Activated CD4-positive, alpha-beta T cell treated with anti-CD3 and anti-CD28 coated beads for 36 hours (primary cell): ENCODE measurements around the gene UBE3B. TPM values are rescaled to one million over a fixed set of nuclear protein-coding genes. Genes with fewer than 3 reads are reported as not detected.

ENCODE experiments used
- ATAC-seq: fragments of 200-7000 bp; cut with Tn5 transposase; one replicate; pipeline ENCODE4 v1.10.0; 2021; ENCODE audit warnings: mild to moderate bottlenecking, moderate library complexity
- CTCF ChIA-PET: fragments of 350-600 bp; sonication (Branson Sonifier 250); formaldehyde crosslinking; loops from one replicate; lab custom pipeline; 2021; ENCODE audit warnings: antibody characterized with exemption; lab: Charles Lee
- POLR2A ChIA-PET: fragments of 350-600 bp; sonication (Branson Sonifier 250); formaldehyde crosslinking; loops from one replicate; lab custom pipeline; 2021; ENCODE audit warnings: antibody characterized with exemption, inconsistent platforms; lab: Charles Lee
- DNase-seq: peaks from one replicate; pipeline ENCODE4 v3.0.0-alpha.2; 2020
- H3K27ac Mint-ChIP-seq: one replicate; pipeline ENCODE4 v1.8.0; 2021; ENCODE audit warnings: mixed read lengths
- H3K27me3 Mint-ChIP-seq: one replicate; pipeline ENCODE4 v1.8.0; 2021; ENCODE audit warnings: mixed read lengths
- H3K36me3 Mint-ChIP-seq: one replicate; pipeline ENCODE4 v1.8.0; 2021; ENCODE audit warnings: low read depth, mixed read lengths
- H3K4me1 Mint-ChIP-seq: one replicate; pipeline ENCODE4 v1.8.0; 2021; ENCODE audit warnings: mixed read lengths
- H3K4me3 Mint-ChIP-seq: one replicate; pipeline ENCODE4 v1.8.0; 2021; ENCODE audit warnings: mild to moderate bottlenecking, moderate library complexity, mixed read lengths
- H3K9me3 Mint-ChIP-seq: one replicate; pipeline ENCODE4 v1.8.0; 2021; ENCODE audit warnings: low read depth, mixed read lengths
- intact Hi-C, 2 experiments: fragments of 100-400 bp; cut with DNase I in 1 of 2; cut with micrococcal nuclease in 1 of 2; formaldehyde crosslinking; loops; one replicate each; pipeline versions ENCODE4 v1.14.2 to v1.15.1; 2022 to 2024; cut with DNase I, micrococcal nuclease
- total RNA-seq, 2 experiments: library from RNA; stranded (reverse); gene quantifications; one replicate each; pipeline ENCODE4 v1.2.3, GENCODE V29; 2021

Gene UBE3B
- total RNA-seq, 2 experiments from 2014 or later = 25.7 to 27.2 TPM

DNA sequence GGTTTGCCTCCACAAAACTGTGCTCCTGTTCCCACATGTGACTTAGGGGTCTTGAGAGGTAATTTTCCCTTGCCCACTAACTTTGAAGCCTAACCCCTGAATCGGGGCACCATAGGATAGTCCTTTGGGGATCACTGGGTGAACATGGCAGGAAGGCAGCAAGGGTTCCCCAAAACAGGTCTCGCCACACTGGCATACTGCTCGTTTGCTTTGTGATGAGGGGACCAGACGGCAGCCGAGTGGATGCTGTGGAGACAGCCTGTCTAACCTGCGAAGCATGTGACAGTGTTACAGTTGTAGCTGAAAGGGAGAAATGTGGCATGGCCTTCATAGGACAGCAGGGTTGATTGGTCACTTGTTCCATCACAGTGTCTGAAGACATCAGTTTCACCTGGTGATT lies 42.4 kb downstream of the UBE3B start:
- Mint-ChIP-seq H3K36me3 (peaks cover 44% of the 10 kb centered on the region), H3K27ac (no peak overlapping the region), H3K4me1 (no peaks in the 10 kb centered on the region), H3K4me3 (no peak overlapping the region), H3K9me3 (no peaks in the 10 kb centered on the region), H3K27me3 (no peaks in the 10 kb centered on the region)
- ATAC-seq (no peak), DNase-seq (no peak)
- intact Hi-C loops = loop anchor here (2.0 to 5.0 kb wide), 2 partner anchors 78 to 325 kb away; no protein-coding TSS in a partner anchor
- ChIA-PET CTCF (interaction anchor here (0.6 to 2.8 kb wide), 10 partner anchors 15 to 326 kb away, joined by 3 to 11 read pairs (median 5); no protein-coding TSS in a partner anchor), POLR2A (no interaction called here)

DNA sequence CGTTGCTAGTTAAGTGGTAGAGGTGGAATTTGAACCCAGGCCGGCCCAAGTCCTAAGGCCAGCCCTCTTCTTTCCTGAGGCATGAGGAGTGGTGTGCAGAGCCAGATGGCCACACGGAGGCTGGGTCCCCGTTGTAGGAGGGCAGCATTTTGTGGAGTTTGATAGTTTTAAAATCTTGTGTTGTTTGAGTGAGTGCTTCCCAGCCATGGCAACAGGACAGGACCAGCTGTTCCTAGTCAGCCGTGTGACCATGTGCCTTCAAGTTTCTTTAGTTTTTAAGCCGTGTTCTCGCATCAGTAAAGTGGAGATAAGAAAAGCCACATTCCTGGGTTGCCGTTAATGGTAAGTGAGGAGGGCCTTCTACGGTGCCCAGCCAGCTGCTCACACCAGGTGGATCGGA lies 44.4 kb downstream of the UBE3B start:
- intact Hi-C loops = no loop called here
- no peak for ATAC-seq
- ChIA-PET CTCF (interaction anchor here (1.1 kb wide), 1 partner anchor 19 kb away, joined by 3 read pairs; no protein-coding TSS in a partner anchor), POLR2A (no interaction called here)
- Mint-ChIP-seq H3K4me1 (no peaks in the 10 kb centered on the region), H3K36me3 (peaks cover 40% of the 10 kb centered on the region), H3K27me3 (no peaks in the 10 kb centered on the region), H3K4me3 (no peak overlapping the region), H3K9me3 (no peaks in the 10 kb centered on the region), H3K27ac (no peak overlapping the region)
- no peak for DNase-seq

DNA sequence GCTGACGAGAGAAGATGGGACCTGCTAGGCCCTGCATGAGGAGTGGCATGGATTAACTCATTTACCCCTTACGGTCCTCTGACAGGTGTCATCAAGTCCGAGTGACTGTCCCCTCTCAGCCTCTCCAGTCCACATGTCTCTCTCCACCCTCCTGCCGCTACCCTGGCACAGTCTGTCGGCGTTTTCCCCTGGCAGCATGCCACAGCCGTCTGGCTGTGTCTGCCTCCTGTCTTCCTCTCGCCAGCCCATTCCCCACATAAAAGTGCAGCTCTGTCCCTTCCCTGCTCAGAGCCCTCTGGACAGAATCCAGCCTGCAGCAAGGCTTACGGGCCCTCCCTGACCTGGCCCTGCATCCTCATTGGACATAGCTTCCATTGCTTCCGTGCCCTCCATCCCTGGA lies 45.6 kb downstream of the UBE3B start:
- Mint-ChIP-seq H3K4me3 (no peak overlapping the region), H3K4me1 (no peaks in the 10 kb centered on the region), H3K27ac (no peak overlapping the region), H3K27me3 (no peaks in the 10 kb centered on the region), H3K36me3 (peaks cover 33% of the 10 kb centered on the region), H3K9me3 (no peaks in the 10 kb centered on the region)
- intact Hi-C loops = no loop called here
- ATAC-seq = no peak
- DNase-seq = no peak
- CTCF ChIA-PET = interaction anchor here (0.6 to 1.5 kb wide), 4 partner anchors 22 to 252 kb away, joined by 3 to 6 read pairs (median 4); no protein-coding TSS in a partner anchor
- POLR2A ChIA-PET = no interaction called here

DNA sequence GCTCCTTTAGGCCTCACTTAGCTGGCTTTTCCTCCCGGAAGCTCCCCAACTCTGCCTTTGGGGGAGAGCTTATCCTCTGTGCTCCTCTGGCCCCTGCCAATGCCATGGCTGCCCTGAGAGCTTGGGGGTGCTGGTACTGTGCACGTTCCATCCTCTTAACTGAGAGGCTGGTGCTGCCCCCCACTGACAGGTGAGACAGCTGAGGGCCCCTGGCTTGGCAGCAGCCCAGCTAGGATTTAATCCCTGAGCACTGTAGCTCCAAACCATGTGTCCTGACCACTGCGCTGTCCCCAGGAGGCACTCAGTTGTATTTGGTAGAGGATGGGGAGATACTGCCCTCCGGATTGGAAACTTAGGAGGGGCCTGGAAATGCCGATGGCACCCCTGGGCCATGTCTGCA lies 46.1 kb downstream of the UBE3B start:
- ChIA-PET CTCF (interaction anchor here (0.6 to 1.5 kb wide), 5 partner anchors 29 to 252 kb away, joined by 3 to 6 read pairs (median 4); no protein-coding TSS in a partner anchor), POLR2A (no interaction called here)
- Mint-ChIP-seq H3K27ac (no peak overlapping the region), H3K4me3 (no peak overlapping the region), H3K36me3 (peaks cover 28% of the 10 kb centered on the region), H3K9me3 (no peaks in the 10 kb centered on the region), H3K4me1 (no peaks in the 10 kb centered on the region), H3K27me3 (no peaks in the 10 kb centered on the region)
- no peak for DNase-seq
- intact Hi-C loops = no loop called here
- no peak for ATAC-seq

DNA sequence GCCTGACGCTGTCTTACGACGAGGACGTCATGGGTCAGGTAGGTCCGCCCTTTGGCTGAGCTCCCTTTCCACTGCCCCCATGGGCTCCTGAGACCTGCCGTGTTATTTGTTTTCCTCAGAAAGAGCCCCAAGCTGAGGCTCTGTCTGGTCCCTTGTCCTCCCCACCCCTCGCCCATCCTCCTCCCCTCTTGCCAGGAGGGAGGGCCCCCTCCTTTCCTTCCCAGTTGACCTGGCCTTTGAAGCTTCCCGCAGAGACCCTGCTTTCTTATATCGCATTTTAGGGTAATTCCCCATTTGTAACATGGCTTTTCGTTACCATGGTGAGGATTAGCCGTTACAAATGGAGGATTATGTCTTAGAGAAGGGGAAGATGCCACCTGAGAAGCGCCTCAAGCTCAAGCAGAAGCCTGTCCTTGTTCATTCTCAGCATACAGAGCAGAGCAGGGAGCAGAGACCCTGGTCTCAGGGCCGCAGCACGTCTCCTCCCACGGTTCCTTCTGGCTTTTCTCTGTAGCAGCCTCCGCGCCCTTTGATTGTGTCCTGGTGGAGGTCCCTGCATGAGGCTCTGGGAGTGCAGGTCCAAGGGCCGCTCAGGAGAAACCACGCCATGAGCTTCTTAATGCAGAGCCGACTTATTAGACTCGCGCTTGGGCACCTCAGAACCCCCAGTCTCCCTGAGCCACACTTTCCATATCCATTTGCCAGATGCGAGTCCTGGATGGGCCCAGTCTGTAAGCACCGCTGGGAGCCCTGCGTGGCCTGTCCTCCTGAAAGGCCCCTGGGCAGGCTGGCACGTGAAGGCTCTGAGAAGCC lies 47.2 kb downstream of the UBE3B start:
- ChIA-PET POLR2A (no interaction called here), CTCF (interaction anchor here (0.6 to 1.5 kb wide), 4 partner anchors 8 to 733 kb away, joined by 3 to 5 read pairs (median 4); no protein-coding TSS in a partner anchor)
- H3K27ac Mint-ChIP-seq = no peak overlapping the region
- H3K27me3 Mint-ChIP-seq = no peaks in the 10 kb centered on the region
- H3K4me1 Mint-ChIP-seq = no peaks in the 10 kb centered on the region
- no peak overlapping the region for H3K4me3 Mint-ChIP-seq
- no peaks in the 10 kb centered on the region for H3K9me3 Mint-ChIP-seq
- no peak for DNase-seq
- no peak for ATAC-seq
- H3K36me3 Mint-ChIP-seq = peaks cover 23% of the 10 kb centered on the region
- intact Hi-C loops = no loop called here

DNA sequence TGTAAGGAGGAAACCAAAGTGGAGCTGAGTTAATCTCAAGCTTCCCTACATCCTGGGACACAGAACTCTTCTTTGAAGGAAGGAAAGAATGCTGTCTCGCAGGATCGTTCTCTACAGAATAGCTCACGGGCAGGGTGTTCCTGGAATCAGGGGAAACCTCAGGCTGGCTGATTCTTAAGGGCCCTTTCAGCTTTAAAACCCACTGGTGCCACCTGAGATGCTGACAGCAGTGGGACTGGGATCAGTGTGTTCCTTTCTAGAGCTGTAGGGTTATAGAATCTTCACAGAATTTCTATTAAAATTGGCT lies 47.8 kb downstream of the UBE3B start:
- intact Hi-C loops = no loop called here
- Mint-ChIP-seq H3K4me1 (no peaks in the 10 kb centered on the region), H3K4me3 (no peak overlapping the region), H3K9me3 (no peaks in the 10 kb centered on the region), H3K36me3 (peaks cover 25% of the 10 kb centered on the region), H3K27me3 (no peaks in the 10 kb centered on the region), H3K27ac (no peak overlapping the region)
- ChIA-PET POLR2A (no interaction called here), CTCF (interaction anchor here (0.7 kb wide), 1 partner anchor 8 kb away, joined by 3 read pairs; no protein-coding TSS in a partner anchor)
- DNase-seq = no peak
- no peak for ATAC-seq

DNA sequence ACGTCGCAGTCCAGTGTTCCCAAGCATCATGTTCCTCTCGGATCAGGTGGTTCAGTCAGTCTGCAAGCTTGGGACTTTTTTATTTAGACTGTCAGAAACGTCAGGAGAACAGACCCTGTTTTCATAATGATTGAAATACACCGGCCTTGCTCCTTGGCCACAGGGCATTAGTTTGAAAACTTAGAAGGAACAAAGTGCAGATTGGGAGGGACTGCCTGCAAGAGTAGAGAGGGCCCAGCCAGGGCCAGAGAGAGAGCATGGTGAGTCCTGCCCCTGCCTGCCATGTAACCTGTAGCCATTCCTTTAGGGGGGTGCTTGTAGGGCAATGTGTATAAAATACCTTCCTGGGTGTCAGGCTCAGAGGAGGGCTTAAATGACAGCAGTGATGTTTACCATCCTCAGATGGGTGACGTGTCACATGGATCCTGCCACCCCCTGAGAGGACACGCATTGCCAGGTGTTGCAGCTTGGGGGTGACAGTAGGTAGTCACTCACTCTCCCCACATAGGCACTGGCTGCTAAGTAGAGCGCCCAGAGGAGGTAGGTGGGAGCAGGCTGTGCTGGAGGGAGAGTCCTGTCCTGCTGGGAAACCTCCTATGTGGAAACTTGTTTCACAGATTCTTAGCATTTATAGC lies 50.2 kb downstream of the UBE3B start:
- no peak for ATAC-seq
- H3K9me3 Mint-ChIP-seq = no peaks in the 10 kb centered on the region
- intact Hi-C loops = no loop called here
- no peak overlapping the region for H3K4me3 Mint-ChIP-seq
- no peaks in the 10 kb centered on the region for H3K4me1 Mint-ChIP-seq
- no peak for DNase-seq
- peaks cover 13% of the 10 kb centered on the region for H3K36me3 Mint-ChIP-seq
- H3K27ac Mint-ChIP-seq = no peak overlapping the region
- no peaks in the 10 kb centered on the region for H3K27me3 Mint-ChIP-seq
- ChIA-PET CTCF (no interaction called here), POLR2A (no interaction called here)

DNA sequence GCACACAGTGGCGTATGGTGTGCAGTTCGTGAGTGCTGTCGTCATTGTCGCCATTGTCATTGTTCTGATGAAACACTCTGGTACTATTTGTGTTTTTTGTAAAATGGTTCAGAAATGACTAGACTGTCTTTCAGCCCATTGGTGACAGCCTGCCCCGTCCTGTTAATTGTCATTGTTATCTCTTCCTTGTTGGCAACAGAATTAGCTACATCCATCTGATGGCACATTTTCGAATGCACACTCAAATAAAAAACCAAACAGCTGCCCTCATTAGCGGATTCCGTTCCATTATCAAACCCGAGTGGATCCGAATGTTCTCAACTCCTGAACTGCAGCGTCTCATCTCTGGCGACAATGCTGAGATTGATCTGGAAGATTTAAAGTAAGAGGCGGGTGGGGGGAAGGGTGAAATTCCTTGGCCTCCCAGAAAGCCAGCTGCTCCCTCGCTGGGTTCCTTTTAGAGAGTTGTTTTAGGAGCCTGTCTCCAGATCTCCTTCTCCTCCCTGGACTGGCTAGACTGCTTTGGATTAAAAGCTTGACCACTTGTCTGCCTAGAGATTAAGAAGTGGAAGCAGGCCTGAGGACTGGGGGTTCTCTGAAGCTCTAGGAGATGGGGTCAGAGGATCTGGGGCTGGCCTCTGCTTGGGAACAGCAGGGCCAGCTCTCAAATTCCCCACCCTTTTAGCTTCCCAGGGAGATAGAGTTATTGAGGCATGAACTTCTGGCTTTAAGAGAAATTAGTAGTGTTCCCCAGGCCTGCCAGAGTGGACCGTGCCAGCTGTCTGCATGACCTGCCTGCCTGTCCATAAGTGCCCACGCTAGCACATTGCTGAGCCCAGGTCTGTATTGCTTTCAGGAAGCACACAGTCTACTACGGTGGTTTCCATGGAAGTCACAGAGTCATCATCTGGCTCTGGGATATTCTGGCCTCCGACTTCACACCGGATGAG lies 52.5 kb downstream of the UBE3B start:
- Mint-ChIP-seq H3K36me3 (peaks cover 16% of the 10 kb centered on the region), H3K9me3 (no peaks in the 10 kb centered on the region), H3K4me1 (no peaks in the 10 kb centered on the region), H3K27me3 (no peaks in the 10 kb centered on the region), H3K4me3 (no peak overlapping the region), H3K27ac (no peak overlapping the region)
- POLR2A ChIA-PET = no interaction called here
- CTCF ChIA-PET = no interaction called here
- ATAC-seq (no peak), DNase-seq (no peak)
- intact Hi-C loops = no loop called here

DNA sequence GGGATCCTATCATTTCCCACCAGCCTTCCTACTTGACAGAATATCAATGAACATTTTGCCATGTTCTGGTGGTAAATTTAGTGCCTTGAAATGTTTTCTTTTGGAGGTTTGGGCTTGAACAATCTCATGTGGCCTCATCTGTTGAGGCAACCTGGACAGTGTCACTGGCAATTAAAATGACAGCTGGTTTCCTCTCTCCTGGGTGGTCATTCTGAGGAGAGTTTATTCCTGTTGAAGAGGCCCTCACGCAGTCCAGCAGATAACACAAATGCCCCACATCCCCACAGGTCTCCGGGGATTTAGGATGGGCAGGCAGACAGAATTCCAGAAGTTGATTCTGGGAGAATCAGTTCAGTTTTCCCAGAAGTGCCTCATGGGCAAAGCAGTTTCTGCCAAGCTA lies 54.0 kb downstream of the UBE3B start:
- no peak for DNase-seq
- Mint-ChIP-seq H3K4me3 (no peak overlapping the region), H3K4me1 (no peaks in the 10 kb centered on the region), H3K9me3 (no peaks in the 10 kb centered on the region), H3K27me3 (no peaks in the 10 kb centered on the region), H3K27ac (no peak overlapping the region), H3K36me3 (peaks cover 12% of the 10 kb centered on the region)
- POLR2A ChIA-PET = no interaction called here
- CTCF ChIA-PET = interaction anchor here (0.8 to 0.9 kb wide), 2 partner anchors 15 to 137 kb away, joined by 3 to 4 read pairs; no protein-coding TSS in a partner anchor
- ATAC-seq = no peak
- intact Hi-C loops = no loop called here

DNA sequence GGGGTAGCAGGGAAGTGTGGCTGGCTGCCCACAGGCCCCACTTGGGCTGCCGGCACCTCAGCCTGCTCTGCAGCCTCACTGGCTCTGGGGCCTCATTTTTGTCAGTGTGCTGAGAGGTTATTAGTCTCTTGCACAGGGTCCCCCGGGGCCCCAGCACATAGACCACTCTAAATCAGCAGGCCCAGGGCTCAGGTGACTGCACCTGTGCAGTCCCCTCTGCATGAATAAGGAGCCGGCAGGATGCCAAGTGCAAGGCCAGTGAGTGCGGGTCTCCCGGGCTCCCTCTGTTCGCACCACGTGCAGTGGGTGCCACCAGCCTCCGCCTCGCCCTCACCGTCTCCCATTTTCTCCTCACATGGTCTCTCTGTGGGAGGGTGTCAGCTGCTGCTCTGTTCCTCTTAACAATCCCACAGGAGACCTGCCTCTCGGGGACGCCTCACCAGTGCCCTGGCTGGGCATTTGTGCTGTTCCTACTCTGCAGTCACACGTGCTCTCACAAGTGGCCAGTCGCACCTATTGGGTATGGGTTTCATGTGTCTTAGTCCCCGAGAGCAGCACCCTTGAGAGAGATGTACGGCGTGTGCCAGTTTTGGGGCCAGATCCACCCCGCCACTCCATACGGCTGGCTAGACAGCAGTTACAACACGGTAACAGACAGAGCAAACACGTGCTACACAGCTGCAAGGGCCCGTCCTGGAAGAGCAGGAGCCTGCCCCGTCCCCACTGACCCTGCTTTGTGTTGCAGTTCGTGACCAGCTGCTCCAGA lies 55.5 kb downstream of the UBE3B start:
- no peaks in the 10 kb centered on the region for H3K27me3 Mint-ChIP-seq
- intact Hi-C loops = no loop called here
- no peaks in the 10 kb centered on the region for H3K9me3 Mint-ChIP-seq
- no peaks in the 10 kb centered on the region for H3K4me1 Mint-ChIP-seq
- DNase-seq (no peak), ATAC-seq (no peak)
- H3K27ac Mint-ChIP-seq = no peak overlapping the region
- POLR2A ChIA-PET = no interaction called here
- CTCF ChIA-PET = no interaction called here
- no peak overlapping the region for H3K4me3 Mint-ChIP-seq
- H3K36me3 Mint-ChIP-seq = peaks cover 12% of the 10 kb centered on the region

DNA sequence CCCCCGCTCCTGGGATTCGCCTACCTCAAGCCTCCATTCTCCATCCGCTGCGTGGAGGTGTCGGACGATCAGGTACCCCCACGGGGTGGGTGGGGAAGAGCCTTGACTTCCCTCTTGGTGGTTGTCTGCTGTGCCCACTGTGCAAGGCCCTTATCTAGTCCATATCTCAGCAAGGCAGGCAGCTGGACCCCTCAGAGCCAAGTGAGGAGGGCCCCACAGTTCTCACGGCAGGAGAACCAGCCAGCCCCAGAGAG lies 56.0 kb downstream of the UBE3B start:
- no peak overlapping the region for H3K4me3 Mint-ChIP-seq
- H3K27ac Mint-ChIP-seq = no peak overlapping the region
- peaks cover 12% of the 10 kb centered on the region for H3K36me3 Mint-ChIP-seq
- H3K4me1 Mint-ChIP-seq = no peaks in the 10 kb centered on the region
- DNase-seq = no peak
- intact Hi-C loops = no loop called here
- no peak for ATAC-seq
- ChIA-PET CTCF (no interaction called here), POLR2A (no interaction called here)
- H3K27me3 Mint-ChIP-seq = no peaks in the 10 kb centered on the region
- H3K9me3 Mint-ChIP-seq = no peaks in the 10 kb centered on the region
